ENCODE results near the gene SCAPER.
"Not testable (repeated sequence)": the region's sequence is repeated elsewhere in the genome, so short reads cannot be mapped to it uniquely, and the experiment has no call there.

The SCAPER gene

GRCh38 chr15:76320012-76320411 is 585.1 kb downstream of the SCAPER start:
- in situ Hi-C loops (cut with HindIII; ENCODE audit: low sequenced_read_pairs) = no loop called here
- no peak overlapping the region for H3K4me3 ChIP-seq (ENCODE audit: low read depth, low read length)
- DNase-seq (ENCODE audit: low read depth, low spot score) = no peak
- TF ChIP-seq CTCF (IDR thresholded peaks at IDR 0.05; ENCODE audit: low read depth, low read length) = no peak

GRCh38 chr15:76313731-76314130 is 591.4 kb downstream of the SCAPER start:
- no peak for DNase-seq (ENCODE audit: low read depth, low spot score)
- no peak for TF ChIP-seq CTCF (IDR thresholded peaks at IDR 0.05; ENCODE audit: low read depth, low read length)
- in situ Hi-C loops (cut with HindIII; ENCODE audit: low sequenced_read_pairs) = no loop called here
- H3K4me3 ChIP-seq (ENCODE audit: low read depth, low read length) = no peak overlapping the region

GRCh38 chr15:76313175-76313567 is 592.0 kb downstream of the SCAPER start:
- DNase-seq (ENCODE audit: low read depth, low spot score); in situ Hi-C loops (cut with HindIII; ENCODE audit: low sequenced_read_pairs); H3K4me3 ChIP-seq (ENCODE audit: low read depth, low read length): not testable (repeated sequence)

- no peak overlapping the region for H3K4me3 ChIP-seq (ENCODE audit: low read depth, low read length)
- TF ChIP-seq CTCF (IDR thresholded peaks at IDR 0.05; ENCODE audit: low read depth, low read length) = no peak
- in situ Hi-C loops (cut with HindIII; ENCODE audit: low sequenced_read_pairs) = no loop called here
- DNase-seq (ENCODE audit: low read depth, low spot score) = no peak
These were observed 592.5 kb downstream of the SCAPER start for GRCh38 chr15:76312540-76313174.

GRCh38 chr15:76311100-76311953 is 593.8 kb downstream of the SCAPER start, which contains the start of gene ETFA:
Gene ETFA, minus strand, starts transcription at chr15:76311469. Its CDS starts 81 bp downstream, at chr15:76311388.
- peak within 1 kb of the TSS; percentile 94 for H3K4me3 ChIP-seq (ENCODE audit: low read depth, low read length)
- in situ Hi-C loops (cut with HindIII; ENCODE audit: low sequenced_read_pairs) = no loop called here
- DNase-seq (ENCODE audit: low read depth, low spot score) = peak; percentile 95
- no peak for TF ChIP-seq CTCF (IDR thresholded peaks at IDR 0.05; ENCODE audit: low read depth, low read length)

- peak overlapping the region; percentile 94 for H3K4me3 ChIP-seq (ENCODE audit: low read depth, low read length)
- in situ Hi-C loops (cut with HindIII; ENCODE audit: low sequenced_read_pairs) = no loop called here
- DNase-seq (ENCODE audit: low read depth, low spot score) = peak; percentile 25
- TF ChIP-seq CTCF (IDR thresholded peaks at IDR 0.05; ENCODE audit: low read depth, low read length) = no peak
These were observed 594.6 kb downstream of the SCAPER start for GRCh38 chr15:76310475-76311099.

Data from astrocyte of the spinal cord (primary cell).